GM18867 (cell line): ENCODE measurements around the gene ZNF560.
A peak's percentile ranks its signal among the peaks of the same experiment; 100 is the strongest.
"Not testable (repeated sequence)": the region's sequence is repeated elsewhere in the genome, so short reads cannot be mapped to it uniquely, and the experiment has no call there.

Experiments used
- ATAC-seq: cut with Tn5 transposase; IDR thresholded peaks from one replicate; pipeline ENCODE4 v1.9.1; 2021; ENCODE audit warnings: mild to moderate bottlenecking, moderate library complexity; ENCODE audit not compliant: unreplicated experiment

Gene ZNF560

GRCh38 chr19:9498183-9498902, at the start of gene ZNF560:
TSS of gene ZNF560 (minus strand) at chr19:9498616. CDS start at chr19:9475313, 23,303 bp downstream.
- ATAC-seq = no peak

- ATAC-seq = no peak
Observed at GRCh38 chr19:9547870-9548269, 49.5 kb upstream of the ZNF560 start.

- ATAC-seq = not testable (repeated sequence)
Observed at GRCh38 chr19:9541281-9541680, 42.9 kb upstream of the ZNF560 start.

GRCh38 chr19:9539921-9540320, 41.5 kb upstream of the ZNF560 start:
- ATAC-seq = not testable (repeated sequence)

GRCh38 chr19:9539201-9539600, 40.8 kb upstream of the ZNF560 start:
- not testable (repeated sequence) for ATAC-seq

GRCh38 chr19:9538183-9539058, 40.0 kb upstream of the ZNF560 start, which contains the start of gene ZNF426:
TSS of gene ZNF426 (minus strand) at chr19:9538645. CDS start at chr19:9536232, 2,413 bp downstream.
- ATAC-seq = peak; percentile 69

- no peak for ATAC-seq
Observed at GRCh38 chr19:9535934-9536333, 37.5 kb upstream of the ZNF560 start.

- no peak for ATAC-seq
Observed at GRCh38 chr19:9531933-9532332, 33.5 kb upstream of the ZNF560 start.

GRCh38 chr19:9528757-9529336, 30.4 kb upstream of the ZNF560 start:
- no peak for ATAC-seq

GRCh38 chr19:9523885-9524474, 25.6 kb upstream of the ZNF560 start:
- no peak for ATAC-seq

GRCh38 chr19:9507285-9507684, 8.9 kb upstream of the ZNF560 start:
- no peak for ATAC-seq

- ATAC-seq = no peak
Observed at GRCh38 chr19:9500796-9501195, 2.4 kb upstream of the ZNF560 start.

- no peak for ATAC-seq
Observed at GRCh38 chr19:9494096-9494495, 4.3 kb downstream of the ZNF560 start.

GRCh38 chr19:9487016-9487415, 11.4 kb downstream of the ZNF560 start:
- no peak for ATAC-seq

GRCh38 chr19:9485140-9485539, 13.3 kb downstream of the ZNF560 start:
- ATAC-seq = no peak

GRCh38 chr19:9474975-9475374, 23.4 kb downstream of the ZNF560 start:
- ATAC-seq = no peak

GRCh38 chr19:9467161-9467560, 31.3 kb downstream of the ZNF560 start:
- no peak for ATAC-seq

GRCh38 chr19:9461938-9462337, 36.5 kb downstream of the ZNF560 start:
- ATAC-seq = no peak

GRCh38 chr19:9456018-9456689, 42.3 kb downstream of the ZNF560 start:
- ATAC-seq = no peak

- ATAC-seq = no peak
Observed at GRCh38 chr19:9453953-9454352, 44.5 kb downstream of the ZNF560 start.

- no peak for ATAC-seq
Observed at GRCh38 chr19:9445037-9445436, 53.4 kb downstream of the ZNF560 start.
